ENCODE results near the gene MRPS17. TPM values are rescaled to one million over a fixed set of nuclear protein-coding genes. Genes with fewer than 3 reads are reported as not detected.

MRPS17 gene
- total and polyA plus RNA-seq, 2 donors (not counting 3 experiments of a cell fraction or from before 2014, with no cell fraction given) = 11.8 to 19.5 TPM

DNA sequence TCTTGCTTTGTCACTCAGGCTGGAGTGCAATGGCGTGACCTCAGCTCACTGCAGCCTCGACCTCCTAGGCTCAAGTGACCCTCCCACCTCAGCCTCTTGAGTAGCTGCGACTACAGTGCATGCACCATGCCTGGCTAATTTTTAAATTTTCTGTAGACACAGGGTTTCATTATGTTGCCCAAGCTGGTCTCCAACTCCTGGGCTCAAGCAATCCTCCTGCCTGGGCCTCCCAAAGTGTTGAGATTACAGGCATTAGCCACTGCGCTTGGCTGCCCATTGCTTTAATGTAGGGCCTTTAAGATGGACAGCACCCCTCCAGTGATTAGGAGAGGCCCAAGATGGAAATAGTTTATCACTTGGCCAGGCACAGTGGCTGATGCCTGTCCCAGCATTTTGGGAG, 52.1 kb downstream of the MRPS17 start:
- Histone ChIP-seq H3K4me2 (ENCODE audit: insufficient read depth, low read length) (no peak overlapping the region), H2AFZ (ENCODE audit: low read depth, low read length) (no peak overlapping the region), H3K27ac (ENCODE audit: insufficient read depth, low read depth, low read length) (no peak overlapping the region), H3K36me3 (ENCODE audit: control insufficient read depth in 2 of 2, extremely low read depth in 1 of 2, insufficient read depth in 2 of 2, low read length in 2 of 2) (no peaks in the 10 kb centered on the region), H3K9ac (replicated peaks; ENCODE audit: extremely low read depth, insufficient read depth, low read length) (no peak overlapping the region), H4K20me1 (replicated peaks; ENCODE audit: control insufficient read depth, extremely low read depth, insufficient read depth, low read length) (no peaks in the 10 kb centered on the region), H3K79me2 (ENCODE audit: control insufficient read depth, insufficient read depth, low read length) (no peaks in the 10 kb centered on the region), H3K9me1 (replicated peaks; ENCODE audit: control insufficient read depth, extremely low read depth, insufficient read depth, low read length) (no peaks in the 10 kb centered on the region), H3K4me1 (ENCODE audit: control insufficient read depth, extremely low read depth, insufficient read depth, low read length) (peaks cover 4% of the 10 kb centered on the region), H3K27me3 (ENCODE audit: control insufficient read depth in 2 of 2, insufficient read depth in 2 of 2, low read length in 2 of 2) (no peaks in the 10 kb centered on the region), H3K4me3 (replicated peaks in 1 of 3; ENCODE audit: insufficient read depth in 1 of 3, low read depth in 1 of 3, low read length in 3 of 3) (no peak overlapping the region), H3K9me3 (replicated peaks; ENCODE audit: control insufficient read depth, insufficient read depth, low read length) (no peaks in the 10 kb centered on the region)
- no peak for DNase-seq (ENCODE audit: low read depth, low spot score)
- intact Hi-C loops (cut with micrococcal nuclease) = loop anchor here (1.0 to 2.0 kb wide), 2 partner anchors 61 to 71 kb away; partner anchors contain the start of gene SUMF2
- POLR2A ChIA-PET = no interaction called here
- FAIRE-seq = no peak
- BruUV-seq (replicated peaks) = no TSS peak
- CTCF ChIA-PET = interaction anchor here (1.5 to 6.1 kb wide), 6 partner anchors 11 to 88 kb away, joined by 4 to 100 read pairs (median 18); partner anchors contain the start of genes CCT6A, PHKG1, PSPH and SUMF2
- dilution Hi-C loops (cut with MboI; ENCODE audit: extremely low pct_ligation_motif_present, low sequenced_read_pairs) = no loop called here
- no peak for TF ChIP-seq POLR2AphosphoS5 (IDR thresholded peaks at IDR 0.05; ENCODE audit: insufficient read depth, low read depth, low read length)
- TF ChIP-seq FOS (IDR thresholded peaks at IDR 0.05; ENCODE audit: borderline replicate concordance, insufficient read depth, low read length) = no peak
- no peak for TF ChIP-seq MYC (IDR thresholded peaks at IDR 0.05; ENCODE audit: low read depth, low read length)
- no peak for TF ChIP-seq GATA2 (IDR thresholded peaks at IDR 0.05; ENCODE audit: insufficient read depth, insufficient read length, low read depth, low read length)
- TF ChIP-seq, protein P1, sequence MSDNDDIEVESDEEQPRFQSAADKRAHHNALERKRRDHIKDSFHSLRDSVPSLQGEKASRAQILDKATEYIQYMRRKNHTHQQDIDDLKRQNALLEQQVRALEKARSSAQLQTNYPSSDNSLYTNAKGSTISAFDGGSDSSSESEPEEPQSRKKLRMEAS (IDR thresholded peaks at IDR 0.05; ENCODE audit: insufficient read depth, insufficient read length) = no peak
- TF ChIP-seq POLR2A (IDR thresholded peaks at IDR 0.05; ENCODE audit: low read depth, low read length) = no peak
- no peak for TF ChIP-seq EZH2 (IDR thresholded peaks at IDR 0.05; ENCODE audit: borderline replicate concordance, low read depth, low read length, severe bottlenecking)
- TF ChIP-seq JUN (IDR thresholded peaks at IDR 0.05; ENCODE audit: borderline replicate concordance, insufficient read depth, insufficient read length, low read depth) = no peak
- TF ChIP-seq, protein P2, sequence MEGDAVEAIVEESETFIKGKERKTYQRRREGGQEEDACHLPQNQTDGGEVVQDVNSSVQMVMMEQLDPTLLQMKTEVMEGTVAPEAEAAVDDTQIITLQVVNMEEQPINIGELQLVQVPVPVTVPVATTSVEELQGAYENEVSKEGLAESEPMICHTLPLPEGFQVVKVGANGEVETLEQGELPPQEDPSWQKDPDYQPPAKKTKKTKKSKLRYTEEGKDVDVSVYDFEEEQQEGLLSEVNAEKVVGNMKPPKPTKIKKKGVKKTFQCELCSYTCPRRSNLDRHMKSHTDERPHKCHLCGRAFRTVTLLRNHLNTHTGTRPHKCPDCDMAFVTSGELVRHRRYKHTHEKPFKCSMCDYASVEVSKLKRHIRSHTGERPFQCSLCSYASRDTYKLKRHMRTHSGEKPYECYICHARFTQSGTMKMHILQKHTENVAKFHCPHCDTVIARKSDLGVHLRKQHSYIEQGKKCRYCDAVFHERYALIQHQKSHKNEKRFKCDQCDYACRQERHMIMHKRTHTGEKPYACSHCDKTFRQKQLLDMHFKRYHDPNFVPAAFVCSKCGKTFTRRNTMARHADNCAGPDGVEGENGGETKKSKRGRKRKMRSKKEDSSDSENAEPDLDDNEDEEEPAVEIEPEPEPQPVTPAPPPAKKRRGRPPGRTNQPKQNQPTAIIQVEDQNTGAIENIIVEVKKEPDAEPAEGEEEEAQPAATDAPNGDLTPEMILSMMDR (IDR thresholded peaks at IDR 0.05; ENCODE audit: extremely low read depth in 1 of 2, insufficient read depth in 1 of 2, low read depth in 1 of 2, low read length in 2 of 2) = no peak

Other genes with a start within 250 kb of the MRPS17 start
- not detected in 2 replicates for gene SEPTIN14, start 89.1 kb upstream of the MRPS17 start, total RNA-seq
- not detected in 2 replicates for gene SEPTIN14, start 89.1 kb upstream of the MRPS17 start, polyA plus RNA-seq
- gene ZNF713, start 64.4 kb upstream of the MRPS17 start, total RNA-seq = 5.5 and 5.6 TPM in 2 replicates
- 1.4 and 1.8 TPM in 2 replicates for gene ZNF713, start 64.4 kb upstream of the MRPS17 start, polyA plus RNA-seq
- 50.5 and 53.6 TPM in 2 replicates for gene NIPSNAP2, start 12.7 kb downstream of the MRPS17 start, total RNA-seq
- 23.7 and 29.7 TPM in 2 replicates for gene NIPSNAP2, start 12.7 kb downstream of the MRPS17 start, polyA plus RNA-seq
- 20.3 and 24.2 TPM in 2 replicates for gene PSPH, start 99.6 kb downstream of the MRPS17 start, total RNA-seq
- 10.3 and 11.8 TPM in 2 replicates for gene PSPH, start 99.6 kb downstream of the MRPS17 start, polyA plus RNA-seq
- 210 and 221 TPM in 2 replicates for gene CCT6A, start 99.9 kb downstream of the MRPS17 start, total RNA-seq
- gene CCT6A, start 99.9 kb downstream of the MRPS17 start, polyA plus RNA-seq = 119 and 152 TPM in 2 replicates
- 107 and 110 TPM in 2 replicates for gene SUMF2, start 112.4 kb downstream of the MRPS17 start, total RNA-seq
- 91.3 and 92.4 TPM in 2 replicates for gene SUMF2, start 112.4 kb downstream of the MRPS17 start, polyA plus RNA-seq
- gene PHKG1, start 141.1 kb downstream of the MRPS17 start, total RNA-seq = 0.72 and 1.00 TPM in 2 replicates
- gene PHKG1, start 141.1 kb downstream of the MRPS17 start, polyA plus RNA-seq = 0.32 and 0.78 TPM in 2 replicates
- 368 and 378 TPM in 2 replicates for gene CHCHD2, start 154.6 kb downstream of the MRPS17 start, total RNA-seq
- gene CHCHD2, start 154.6 kb downstream of the MRPS17 start, polyA plus RNA-seq = 616 and 626 TPM in 2 replicates
- gene NUPR2, start 164.5 kb downstream of the MRPS17 start, total RNA-seq = not detected in 2 replicates
- gene NUPR2, start 164.5 kb downstream of the MRPS17 start, polyA plus RNA-seq = not detected in 2 replicates